Measurements from ENCODE around the gene JAM2.

GRCh38 chr21:25647647-25648046, 8.6 kb downstream of the JAM2 start:
- TF ChIP-seq CTCF (IDR thresholded peaks at IDR 0.05; ENCODE audit: low read depth, low read length), result no peak
- no peak for TF ChIP-seq EZH2phosphoT487 (IDR thresholded peaks at IDR 0.05; ENCODE audit: low read depth)

Measured in OCI-LY3 (cell line).